ENCODE data around the gene DIRAS3. TPM values are rescaled to one million over a fixed set of nuclear protein-coding genes. Genes with fewer than 3 reads are reported as not detected.
"Not testable (repeated sequence)": the region's sequence is repeated elsewhere in the genome, so short reads cannot be mapped to it uniquely, and the experiment has no call there.

Gene DIRAS3
- polyA plus RNA-seq, 1 donor: 6.0 TPM

- Histone ChIP-seq H3K36me3 (ENCODE audit: control insufficient read depth, insufficient read depth, low read length) (no peaks in the 10 kb centered on the region), H3K27ac (ENCODE audit: low read length) (no peak overlapping the region), H3K9me3 (ENCODE audit: control insufficient read depth, low read depth, low read length) (no peaks in the 10 kb centered on the region), H3K4me3 (ENCODE audit: low read length) (no peak overlapping the region), H3K4me1 (ENCODE audit: control insufficient read depth, insufficient read depth, low read length) (no peaks in the 10 kb centered on the region), H3K27me3 (ENCODE audit: control insufficient read depth, insufficient read depth, low read length) (no peaks in the 10 kb centered on the region)
- DNase-seq: no peak
- WGBS (ENCODE audit: insufficient coverage, low lambda C conversion rate): no CpG with 5 or more reads among the region's 3 CpGs
Observed at GRCh38 chr1:68028566-68028965, 21.9 kb downstream of the DIRAS3 start.

DNA sequence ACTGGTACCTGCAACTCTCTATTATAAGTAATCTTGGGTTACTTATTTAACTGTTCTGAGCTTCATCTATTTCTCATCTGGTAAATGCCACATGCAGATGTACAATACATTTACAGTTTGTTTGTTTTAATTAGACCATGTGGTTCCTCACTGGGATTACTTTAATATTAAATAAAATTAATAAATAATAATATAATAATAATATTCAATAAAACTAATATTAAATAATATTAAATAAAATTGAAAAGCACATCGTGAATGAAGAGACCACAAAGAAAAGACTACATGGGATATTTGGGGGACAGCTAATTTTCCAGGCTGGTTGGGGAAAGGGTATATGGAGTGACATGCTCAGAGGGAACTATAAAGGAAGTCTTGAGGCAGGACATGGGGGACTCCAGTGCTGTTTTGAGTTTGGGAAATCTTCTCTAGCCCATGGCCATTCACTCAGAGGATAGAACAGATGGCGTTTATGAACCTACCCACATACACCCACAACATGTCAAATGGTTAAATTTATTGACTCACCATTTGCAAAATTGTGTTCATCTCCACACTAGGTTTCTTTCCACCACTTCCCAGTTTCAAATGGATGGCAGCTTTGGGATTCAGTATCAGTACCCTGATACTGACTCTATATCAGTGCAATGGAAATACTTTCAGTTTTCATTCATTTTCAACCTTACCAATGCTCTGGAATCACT is 25.6 kb downstream of the DIRAS3 start:
- WGBS (ENCODE audit: insufficient coverage, low lambda C conversion rate): 90% methylated on average over 2 of the region's 2 CpGs
- H3K27ac ChIP-seq (ENCODE audit: low read length): no peak overlapping the region
- no peaks in the 10 kb centered on the region for H3K9me3 ChIP-seq (ENCODE audit: control insufficient read depth, low read depth, low read length)
- H3K4me1 ChIP-seq (ENCODE audit: control insufficient read depth, insufficient read depth, low read length): no peaks in the 10 kb centered on the region
- no peaks in the 10 kb centered on the region for H3K27me3 ChIP-seq (ENCODE audit: control insufficient read depth, insufficient read depth, low read length)
- H3K4me3 ChIP-seq (ENCODE audit: low read length): no peak overlapping the region
- DNase-seq: no peak
- H3K36me3 ChIP-seq (ENCODE audit: control insufficient read depth, insufficient read depth, low read length): no peaks in the 10 kb centered on the region

GRCh38 chr1:68016381-68016780 is 34.0 kb downstream of the DIRAS3 start:
- Histone ChIP-seq H3K27me3 (ENCODE audit: control insufficient read depth, insufficient read depth, low read length) (no peaks in the 10 kb centered on the region), H3K27ac (ENCODE audit: low read length) (no peak overlapping the region), H3K36me3 (ENCODE audit: control insufficient read depth, insufficient read depth, low read length) (no peaks in the 10 kb centered on the region), H3K4me1 (ENCODE audit: control insufficient read depth, insufficient read depth, low read length) (no peaks in the 10 kb centered on the region), H3K9me3 (ENCODE audit: control insufficient read depth, low read depth, low read length) (no peaks in the 10 kb centered on the region), H3K4me3 (ENCODE audit: low read length) (no peak overlapping the region)
- DNase-seq: no peak
- no CpG with 5 or more reads among the region's 2 CpGs for WGBS (ENCODE audit: insufficient coverage, low lambda C conversion rate)

DNA sequence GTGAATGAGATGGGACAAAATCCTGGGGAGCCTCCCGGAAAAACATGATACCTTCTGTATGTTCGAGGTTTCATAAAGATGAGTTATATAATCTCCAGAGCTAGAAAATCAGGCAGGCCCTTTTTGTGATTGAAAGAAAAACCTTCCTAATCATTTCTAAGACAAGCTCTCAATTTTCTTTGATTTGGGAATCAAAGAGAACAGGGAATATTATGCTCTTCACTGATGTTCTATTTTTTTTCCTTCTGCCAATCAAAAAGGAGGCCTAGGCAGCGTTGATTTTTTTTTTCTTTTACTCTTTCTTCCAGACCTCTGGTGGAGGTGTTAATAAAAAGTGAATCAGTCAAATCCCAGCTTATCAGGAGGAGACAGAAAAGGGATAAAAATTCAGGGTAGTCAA is 34.5 kb downstream of the DIRAS3 start:
- H3K27me3 ChIP-seq (ENCODE audit: control insufficient read depth, insufficient read depth, low read length): no peaks in the 10 kb centered on the region
- no peak overlapping the region for H3K4me3 ChIP-seq (ENCODE audit: low read length)
- no peak for DNase-seq
- H3K36me3 ChIP-seq (ENCODE audit: control insufficient read depth, insufficient read depth, low read length): no peaks in the 10 kb centered on the region
- H3K4me1 ChIP-seq (ENCODE audit: control insufficient read depth, insufficient read depth, low read length): no peaks in the 10 kb centered on the region
- WGBS (ENCODE audit: insufficient coverage, low lambda C conversion rate): 83% methylated on average over 2 of the region's 3 CpGs
- no peak overlapping the region for H3K27ac ChIP-seq (ENCODE audit: low read length)
- H3K9me3 ChIP-seq (ENCODE audit: control insufficient read depth, low read depth, low read length): no peaks in the 10 kb centered on the region

- no peaks in the 10 kb centered on the region for H3K9me3 ChIP-seq (ENCODE audit: control insufficient read depth, low read depth, low read length)
- no peak overlapping the region for H3K27ac ChIP-seq (ENCODE audit: low read length)
- no CpG with 5 or more reads among the region's 2 CpGs for WGBS (ENCODE audit: insufficient coverage, low lambda C conversion rate)
- H3K36me3 ChIP-seq (ENCODE audit: control insufficient read depth, insufficient read depth, low read length): no peaks in the 10 kb centered on the region
- no peak overlapping the region for H3K4me3 ChIP-seq (ENCODE audit: low read length)
- DNase-seq: no peak
- no peaks in the 10 kb centered on the region for H3K27me3 ChIP-seq (ENCODE audit: control insufficient read depth, insufficient read depth, low read length)
- H3K4me1 ChIP-seq (ENCODE audit: control insufficient read depth, insufficient read depth, low read length): no peaks in the 10 kb centered on the region
Observed at GRCh38 chr1:68015369-68015768, 35.1 kb downstream of the DIRAS3 start.

GRCh38 chr1:68013351-68013750 is 37.1 kb downstream of the DIRAS3 start:
- no peaks in the 10 kb centered on the region for H3K36me3 ChIP-seq (ENCODE audit: control insufficient read depth, insufficient read depth, low read length)
- WGBS (ENCODE audit: insufficient coverage, low lambda C conversion rate): no CpG with 5 or more reads among the region's 4 CpGs

GRCh38 chr1:68011657-68012375 is 38.6 kb downstream of the DIRAS3 start:
- Histone ChIP-seq H3K4me3 (ENCODE audit: low read length) (no peak overlapping the region), H3K27me3 (ENCODE audit: control insufficient read depth, insufficient read depth, low read length) (no peaks in the 10 kb centered on the region), H3K4me1 (ENCODE audit: control insufficient read depth, insufficient read depth, low read length) (no peaks in the 10 kb centered on the region), H3K27ac (ENCODE audit: low read length) (no peak overlapping the region), H3K9me3 (ENCODE audit: control insufficient read depth, low read depth, low read length) (no peaks in the 10 kb centered on the region), H3K36me3 (ENCODE audit: control insufficient read depth, insufficient read depth, low read length) (no peaks in the 10 kb centered on the region)
- 100% methylated on average over 1 of the region's 2 CpGs for WGBS (ENCODE audit: insufficient coverage, low lambda C conversion rate)
- no peak for DNase-seq

More at GRCh38 chr1:68013351-68013750, 37.1 kb downstream of the DIRAS3 start:
- H3K4me3 ChIP-seq (ENCODE audit: low read length): no peak overlapping the region
- no peaks in the 10 kb centered on the region for H3K27me3 ChIP-seq (ENCODE audit: control insufficient read depth, insufficient read depth, low read length)
- no peaks in the 10 kb centered on the region for H3K4me1 ChIP-seq (ENCODE audit: control insufficient read depth, insufficient read depth, low read length)
- no peak overlapping the region for H3K27ac ChIP-seq (ENCODE audit: low read length)
- H3K9me3 ChIP-seq (ENCODE audit: control insufficient read depth, low read depth, low read length): no peaks in the 10 kb centered on the region
- DNase-seq: no peak

- H3K4me3 ChIP-seq (ENCODE audit: low read length): no peak overlapping the region
- no peak overlapping the region for H3K27ac ChIP-seq (ENCODE audit: low read length)
- no peaks in the 10 kb centered on the region for H3K36me3 ChIP-seq (ENCODE audit: control insufficient read depth, insufficient read depth, low read length)
- no peaks in the 10 kb centered on the region for H3K9me3 ChIP-seq (ENCODE audit: control insufficient read depth, low read depth, low read length)
- DNase-seq: no peak
- 45% methylated on average over 2 of the region's 4 CpGs for WGBS (ENCODE audit: insufficient coverage, low lambda C conversion rate)
- H3K27me3 ChIP-seq (ENCODE audit: control insufficient read depth, insufficient read depth, low read length): no peaks in the 10 kb centered on the region
- H3K4me1 ChIP-seq (ENCODE audit: control insufficient read depth, insufficient read depth, low read length): no peaks in the 10 kb centered on the region
Observed at GRCh38 chr1:68010543-68010942, 39.9 kb downstream of the DIRAS3 start.

GRCh38 chr1:68010090-68010489 is 40.3 kb downstream of the DIRAS3 start:
- Histone ChIP-seq H3K4me1 (ENCODE audit: control insufficient read depth, insufficient read depth, low read length) (no peaks in the 10 kb centered on the region), H3K27ac (ENCODE audit: low read length) (no peak overlapping the region), H3K9me3 (ENCODE audit: control insufficient read depth, low read depth, low read length) (no peaks in the 10 kb centered on the region), H3K36me3 (ENCODE audit: control insufficient read depth, insufficient read depth, low read length) (no peaks in the 10 kb centered on the region), H3K4me3 (ENCODE audit: low read length) (no peak overlapping the region), H3K27me3 (ENCODE audit: control insufficient read depth, insufficient read depth, low read length) (no peaks in the 10 kb centered on the region)
- DNase-seq: no peak

GRCh38 chr1:68003626-68004025 is 46.8 kb downstream of the DIRAS3 start:
- not testable (repeated sequence) for H3K4me3 ChIP-seq (ENCODE audit: low read length); H3K9me3 ChIP-seq (ENCODE audit: control insufficient read depth, low read depth, low read length); H3K27ac ChIP-seq (ENCODE audit: low read length); H3K27me3 ChIP-seq (ENCODE audit: control insufficient read depth, insufficient read depth, low read length); H3K36me3 ChIP-seq (ENCODE audit: control insufficient read depth, insufficient read depth, low read length); DNase-seq; H3K4me1 ChIP-seq (ENCODE audit: control insufficient read depth, insufficient read depth, low read length)
- no CpG with 5 or more reads among the region's 3 CpGs for WGBS (ENCODE audit: insufficient coverage, low lambda C conversion rate)

DNA sequence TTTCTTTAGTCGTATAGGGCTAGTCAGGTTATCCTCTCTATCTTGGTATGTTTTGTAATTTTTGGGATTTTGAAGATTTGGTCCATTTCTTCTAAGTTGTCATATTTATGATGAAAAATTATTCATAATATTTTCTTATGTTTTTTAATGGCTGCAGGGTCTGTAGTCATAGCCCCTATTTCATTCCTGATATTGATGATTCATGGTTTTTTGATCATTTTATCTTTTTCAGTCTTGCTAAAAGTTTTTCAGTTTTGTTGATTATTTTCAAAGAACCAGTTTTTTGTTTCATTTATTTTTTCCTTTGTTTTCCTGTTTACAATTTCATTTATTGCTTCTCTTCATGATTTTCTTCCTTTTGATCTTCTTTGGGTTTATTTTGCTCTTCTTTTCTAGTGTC is 50.2 kb downstream of the DIRAS3 start:
- Histone ChIP-seq H3K4me3 (ENCODE audit: low read length) (no peak overlapping the region), H3K27ac (ENCODE audit: low read length) (no peak overlapping the region), H3K36me3 (ENCODE audit: control insufficient read depth, insufficient read depth, low read length) (no peaks in the 10 kb centered on the region), H3K27me3 (ENCODE audit: control insufficient read depth, insufficient read depth, low read length) (no peaks in the 10 kb centered on the region), H3K4me1 (ENCODE audit: control insufficient read depth, insufficient read depth, low read length) (no peaks in the 10 kb centered on the region), H3K9me3 (ENCODE audit: control insufficient read depth, low read depth, low read length) (peaks cover 3% of the 10 kb centered on the region)
- 0% methylated on average over 1 of the region's 1 CpG for WGBS (ENCODE audit: insufficient coverage, low lambda C conversion rate)
- DNase-seq: no peak
